K562 (cell line): ENCODE results near the gene CFAP53. TPM values are rescaled to one million over a fixed set of nuclear protein-coding genes. Genes with fewer than 3 reads are reported as not detected.

ENCODE experiments used
- ATAC-seq: fragments of 200-7000 bp; cut with Tn5 transposase; 3 replicates; pipeline ENCODE4 v1.9.1; 2020; ENCODE audit warnings: moderate library complexity
- BruUV-seq: library from RNA; stranded (reverse); fragments of 400-500 nt; replicated peaks from 2 replicates; lab custom pipeline; 2021; lab: Mats Ljungman, UMichigan
- CTCF ChIA-PET: fragments of 300-600 bp; formaldehyde crosslinking; extraction: SDS; loops from one replicate; lab custom pipeline; 2021; ENCODE audit warnings: low intra/inter-chr PET ratio; lab: Yijun Ruan, JAX
- POLR2A ChIA-PET: fragments of 300-600, 350-650 bp; sonication (Branson Sonifier 250); formaldehyde crosslinking; extraction: SDS; loops from one replicate; lab custom pipeline; 2021; ENCODE audit warnings: antibody characterized with exemption, inconsistent platforms; lab: Yijun Ruan, JAX
- DNase-seq, 4 experiments: peaks; one replicate each; pipeline versions ENCODE4 v3.0.0 to v3.0.0-alpha.2; 2011 to 2018; ENCODE audit warnings: low spot score in 3 of 4, mixed read lengths in 3 of 4; ENCODE audit errors: extremely low read depth in 1 of 4
- FAIRE-seq: peaks from 2 replicates; lab custom pipeline; 2011; peaks lifted over from hg19 to GRCh38; lab: Jason Lieb, UNC
- H2AFZ ChIP-seq: 2 replicates; pipeline ENCODE4 v1.6.0; 2011; ENCODE audit warnings: low read depth, low read length, control low read depth, inconsistent platforms
- H3K27ac ChIP-seq: fragments of 200-600 bp; 3 replicates; pipeline ENCODE4 v1.8.0; 2011; ENCODE audit warnings: low read depth, mild to moderate bottlenecking, control low read depth, inconsistent platforms, low read length, moderate library complexity, mixed read lengths; ENCODE audit errors: extremely low read depth
- H3K27me3 ChIP-seq, 2 experiments: fragments of 300-600 bp in 1 of 2; 2 replicates in 1 of 2; 3 replicates in 1 of 2; pipeline versions ENCODE4 v1.6.0 to v1.8.0; 2011; ENCODE audit warnings: inconsistent platforms in 2 of 2, low read length in 2 of 2, mild to moderate bottlenecking in 1 of 2, mixed read lengths in 1 of 2, moderate library complexity in 1 of 2; ENCODE audit not compliant: control insufficient read depth in 2 of 2, insufficient read depth in 2 of 2
- H3K36me3 ChIP-seq: fragments of 300-600 bp; 3 replicates; pipeline ENCODE4 v1.8.0; 2011; ENCODE audit warnings: mild to moderate bottlenecking, low read length, inconsistent platforms; ENCODE audit not compliant: control insufficient read depth, insufficient read depth
- H3K4me1 ChIP-seq, 2 experiments: fragments of 200-600 bp in 1 of 2; replicated peaks in 1 of 2; 2 replicates in 1 of 2; 3 replicates in 1 of 2; pipeline versions ENCODE4 v1.5.1 to v1.8.0; 2011; ENCODE audit warnings: inconsistent platforms in 2 of 2, low read length in 2 of 2, mild to moderate bottlenecking in 1 of 2, mixed read lengths in 1 of 2, moderate library complexity in 1 of 2; ENCODE audit not compliant: control insufficient read depth in 2 of 2, insufficient read depth in 2 of 2
- H3K4me2 ChIP-seq: 2 replicates; pipeline ENCODE4 v1.6.1; 2011; ENCODE audit warnings: low read length, control low read depth, inconsistent platforms, mixed read lengths; ENCODE audit not compliant: insufficient read depth
- H3K4me3 ChIP-seq: fragments of 200-600 bp; sonication (generic), shearing (Covaris generic); 2 replicates; pipeline ENCODE4 v1.5.1; 2016; ENCODE audit warnings: control low read depth, inconsistent platforms
- H3K79me2 ChIP-seq: fragments of 200-600 bp; 3 replicates; pipeline ENCODE4 v1.8.0; 2011; ENCODE audit warnings: low read length, inconsistent platforms; ENCODE audit not compliant: control insufficient read depth, insufficient read depth
- H3K9ac ChIP-seq, 2 experiments: 2 replicates each; pipeline versions ENCODE4 v1.6.0 to v1.6.1; 2011; ENCODE audit warnings: low read depth in 2 of 2, low read length in 2 of 2, control low read depth in 1 of 2, inconsistent platforms in 1 of 2, mild to moderate bottlenecking in 1 of 2, mixed read lengths in 1 of 2; ENCODE audit not compliant: insufficient read depth in 1 of 2
- H3K9me1 ChIP-seq: one replicate; pipeline ENCODE4 v1.6.0; 2011; ENCODE audit warnings: inconsistent platforms, mild to moderate bottlenecking, low read length, moderate library complexity; ENCODE audit not compliant: control insufficient read depth, insufficient read depth
- H3K9me3 ChIP-seq: replicated peaks from 2 replicates; pipeline ENCODE4 v1.5.1; 2011; ENCODE audit warnings: low read depth, low read length, inconsistent platforms; ENCODE audit not compliant: control insufficient read depth, insufficient read depth
- H4K20me1 ChIP-seq: replicated peaks from 2 replicates; pipeline ENCODE4 v1.6.1; 2011; ENCODE audit warnings: low read length, inconsistent platforms, mixed read lengths; ENCODE audit not compliant: control insufficient read depth, insufficient read depth
- BRCA1 ChIP-seq, 2 experiments: fragments of 450-650 bp in 1 of 2; sonication (generic) in 1 of 2; formaldehyde crosslinking in 1 of 2; IDR thresholded peaks; 2 replicates each; pipeline versions ENCODE4 v1.5.0 to v1.6.1; 2017 to 2020; ENCODE audit warnings: mild to moderate bottlenecking in 1 of 2, missing genetic modification reagents in 1 of 2
- RBM25 ChIP-seq: fragments of 200-400 bp; formaldehyde crosslinking; IDR thresholded peaks from 2 replicates; pipeline ENCODE4 v1.6.1; 2018; ENCODE audit warnings: low read length, low read depth, moderate library complexity; ENCODE audit not compliant: severe bottlenecking
- SREBF2 ChIP-seq: sonication (generic); formaldehyde crosslinking; IDR thresholded peaks from 2 replicates; pipeline ENCODE4 v1.4.0; 2020; ENCODE audit warnings: mild to moderate bottlenecking, missing genetic modification reagents
- ZNF407 ChIP-seq: fragments of 450-650 bp; IDR thresholded peaks from 2 replicates; pipeline ENCODE4 v1.6.1; 2016; ENCODE audit warnings: low read depth
- ZNF589 ChIP-seq: fragments of 200-800 bp; sonication (Bioruptor generic); IDR thresholded peaks from 2 replicates; pipeline ENCODE4 v1.6.1; 2016; ENCODE audit warnings: low read depth, missing genetic modification characterization, missing compliant biosample characterization
- ZNF668 ChIP-seq: fragments of 250-450 bp; sonication (Bioruptor Pico); IDR thresholded peaks from 2 replicates; pipeline ENCODE4 v1.8.0; 2022; ENCODE audit warnings: mild to moderate bottlenecking, inconsistent platforms
- WGBS: fragments of 100-300 bp; shearing (Covaris generic); methylation state at CpG from one replicate; pipeline ENCODE4 v1.1.6; 2016; ENCODE audit warnings: low coverage, mixed read lengths; ENCODE audit not compliant: insufficient coverage; ENCODE audit errors: missing lambda C conversion rate; 5-methylcytosine and 5-hydroxymethylcytosine counted together
- in situ Hi-C: fragments of 300-500 bp; cut with MboI; formaldehyde crosslinking; loops from 4 replicates; pipeline ENCODE4 v1.15.0; 2018; ENCODE audit warnings: inconsistent platforms, mixed read lengths
- intact Hi-C: fragments of 100-400 bp; cut with micrococcal nuclease; formaldehyde crosslinking; loops from 2 replicates; pipeline ENCODE4 v1.14.2; 2022
- polyA plus RNA-seq, 8 experiments: library from polyadenylated mRNA; depleted of rRNA in 4 of 8; stranded (reverse) in 5 of 8; unstranded in 3 of 8; fragments of >200 nt; fragmentation: Nextera tagmentation in 2 of 8; fragmentation: Illumina TruSeq in 1 of 8; extraction: Ambion mirVana in 2 of 8; extraction: Trizol in 1 of 8; gene quantifications; 2 replicates each; pipeline versions ENCODE4 v1.2.1 to v1.2.3, GENCODE V29; 2011 to 2014; ENCODE audit warnings: inconsistent platforms in 1 of 8, missing spikeins in 1 of 8
- total RNA-seq, 7 experiments: library from RNA; depleted of rRNA in 6 of 7; stranded (reverse); fragments of >200 nt in 6 of 7; fragmentation: Illumina TruSeq in 2 of 7; extraction: Trizol in 2 of 7; gene quantifications; 2 replicates each; pipeline versions ENCODE4 v1.2.1 to v1.2.3, GENCODE V29; 2011 to 2021; ENCODE audit warnings: low replicate concordance in 1 of 7

The CFAP53 gene
- total and polyA plus RNA-seq, 9 of the 15 experiments (the other 6 are each of a cell fraction or from before 2014, with no cell fraction given): 0.21 to 1.9 (median 1.2) TPM

- Histone ChIP-seq H2AFZ (no peak overlapping the region), H3K79me2 (no peaks in the 10 kb centered on the region), H3K27me3 (peaks cover 0 to 26% of the 10 kb centered on the region in 2 experiments; a peak in 2 of 5 replicates), H4K20me1 (no peaks in the 10 kb centered on the region), H3K36me3 (no peaks in the 10 kb centered on the region), H3K9me1 (no peaks in the 10 kb centered on the region), H3K9ac (no peak overlapping the region), H3K4me2 (no peak overlapping the region), H3K4me1 (peaks cover 0 to 13% of the 10 kb centered on the region in 2 experiments; a peak in 1 of 5 replicates), H3K27ac (no peak overlapping the region), H3K9me3 (no peaks in the 10 kb centered on the region), H3K4me3 (no peak overlapping the region)
- ChIA-PET CTCF (interaction anchor here (0.8 kb wide), 1 partner anchor 1521 kb away, joined by 3 read pairs; no protein-coding TSS in a partner anchor), POLR2A (interaction anchor here (2.2 kb wide), 1 partner anchor 9 kb away, joined by 7 read pairs; no protein-coding TSS in a partner anchor)
- 0% methylated on average over 2 of the region's 3 CpGs for WGBS
- ATAC-seq (no peak), FAIRE-seq (no peak), DNase-seq (no peak)
- intact Hi-C loops: loop anchor here (10.0 kb wide), 1 partner anchor 141 kb away; no protein-coding TSS in a partner anchor
- no TSS peak for BruUV-seq
- in situ Hi-C loops: no loop called here
- TF ChIP-seq ZNF668 (CRISPR knock-in tag) (no peak), RBM25 (no peak), ZNF589 (CRISPR knock-in tag) (no peak), SREBF2 (CRISPR knock-in tag) (no peak), ZNF407 (no peak), BRCA1 (IDR thresholded peaks at IDR 0.05) (no peak), BRCA1 (CRISPR knock-in tag; IDR thresholded peaks at IDR 0.05) (no peak)
Measured at GRCh38 chr18:50196261-50196660, 70.0 kb downstream of the CFAP53 start.
